ENCODE measurements around the gene TPRKB. TPM values are rescaled to one million over a fixed set of nuclear protein-coding genes. Genes with fewer than 3 reads are reported as not detected.

TPRKB gene
- total and polyA plus RNA-seq, 9 of the 15 experiments (the other 6 are each of a cell fraction or from before 2014, with no cell fraction given) = 55.6 to 250 (median 112) TPM

DNA sequence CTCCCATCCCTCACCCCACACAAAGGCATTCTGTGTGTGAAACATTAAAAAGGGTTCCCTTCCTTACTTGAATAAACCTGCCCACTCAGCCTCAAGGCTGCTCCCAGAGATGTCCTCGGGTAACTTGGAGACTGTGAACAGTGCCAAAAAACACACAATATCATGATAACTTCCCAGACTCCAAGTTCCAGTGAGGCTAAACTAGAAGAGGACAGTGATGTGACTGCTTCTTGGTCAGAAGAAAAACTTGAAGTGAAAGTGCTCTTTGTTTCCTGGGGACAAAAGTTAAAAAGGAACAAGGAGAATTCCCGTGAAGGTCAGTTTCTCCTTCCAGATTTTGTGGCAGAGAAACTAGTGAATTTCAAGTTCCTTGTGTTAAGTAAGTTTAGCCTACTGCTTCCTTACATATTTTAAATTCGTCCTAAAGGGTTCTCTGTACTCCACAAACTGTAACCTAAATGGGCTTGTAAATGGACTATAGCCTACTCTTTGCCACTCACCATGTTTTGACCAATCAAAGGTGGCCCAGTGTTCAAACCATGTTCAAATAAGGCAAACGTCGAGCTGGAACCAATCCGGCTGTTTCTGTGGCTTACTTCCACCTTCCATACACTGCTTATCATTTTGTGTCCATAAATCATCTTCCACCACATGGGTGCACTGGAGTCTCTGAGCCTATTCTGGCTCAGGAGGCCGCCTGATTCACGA, 20.4 kb downstream of the TPRKB start (continued):
- TF ChIP-seq ZNF592 (IDR thresholded peaks at IDR 0.05) = peak; percentile 41; the same call in 1 of the 2 replicates
- no peak for TF ChIP-seq FOXP1 (CRISPR knock-in tag; IDR thresholded peaks at IDR 0.05)
- TF ChIP-seq ZNF197 (CRISPR knock-in tag; IDR thresholded peaks at IDR 0.05; ENCODE audit: low read depth) = no peak
- peak; percentile 39 for TF ChIP-seq FOS (IDR thresholded peaks at IDR 0.05; ENCODE audit: extremely low read depth, insufficient read length)
- TF ChIP-seq YY1 (IDR thresholded peaks at IDR 0.05; ENCODE audit: borderline replicate concordance in 1 of 3, control insufficient read depth in 1 of 3, extremely low read depth in 1 of 3, insufficient read depth in 3 of 3, insufficient read length in 1 of 3, insufficient replicate concordance in 2 of 3, low read depth in 1 of 3, low read length in 2 of 3) = no peak
- TF ChIP-seq, protein P1, sequence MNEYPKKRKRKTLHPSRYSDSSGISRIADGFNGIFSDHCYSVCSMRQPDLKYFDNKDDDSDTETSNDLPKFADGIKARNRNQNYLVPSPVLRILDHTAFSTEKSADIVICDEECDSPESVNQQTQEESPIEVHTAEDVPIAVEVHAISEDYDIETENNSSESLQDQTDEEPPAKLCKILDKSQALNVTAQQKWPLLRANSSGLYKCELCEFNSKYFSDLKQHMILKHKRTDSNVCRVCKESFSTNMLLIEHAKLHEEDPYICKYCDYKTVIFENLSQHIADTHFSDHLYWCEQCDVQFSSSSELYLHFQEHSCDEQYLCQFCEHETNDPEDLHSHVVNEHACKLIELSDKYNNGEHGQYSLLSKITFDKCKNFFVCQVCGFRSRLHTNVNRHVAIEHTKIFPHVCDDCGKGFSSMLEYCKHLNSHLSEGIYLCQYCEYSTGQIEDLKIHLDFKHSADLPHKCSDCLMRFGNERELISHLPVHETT (CRISPR knock-in tag; conservative IDR thresholded peaks at IDR 0.05 in 1 of 2, IDR thresholded peaks at IDR 0.05 in 1 of 2) = peak in 1 of 2 experiments; percentile 55; a peak in 1 of 4 replicates
- TF ChIP-seq RAD21 (CRISPR knock-in tag; conservative IDR thresholded peaks at IDR 0.05 in 1 of 2, IDR thresholded peaks at IDR 0.05 in 1 of 2) = no peak
- TF ChIP-seq MTF1 (CRISPR knock-in tag; IDR thresholded peaks at IDR 0.05; ENCODE audit: borderline replicate concordance) = no peak
- TF ChIP-seq, protein P2, sequence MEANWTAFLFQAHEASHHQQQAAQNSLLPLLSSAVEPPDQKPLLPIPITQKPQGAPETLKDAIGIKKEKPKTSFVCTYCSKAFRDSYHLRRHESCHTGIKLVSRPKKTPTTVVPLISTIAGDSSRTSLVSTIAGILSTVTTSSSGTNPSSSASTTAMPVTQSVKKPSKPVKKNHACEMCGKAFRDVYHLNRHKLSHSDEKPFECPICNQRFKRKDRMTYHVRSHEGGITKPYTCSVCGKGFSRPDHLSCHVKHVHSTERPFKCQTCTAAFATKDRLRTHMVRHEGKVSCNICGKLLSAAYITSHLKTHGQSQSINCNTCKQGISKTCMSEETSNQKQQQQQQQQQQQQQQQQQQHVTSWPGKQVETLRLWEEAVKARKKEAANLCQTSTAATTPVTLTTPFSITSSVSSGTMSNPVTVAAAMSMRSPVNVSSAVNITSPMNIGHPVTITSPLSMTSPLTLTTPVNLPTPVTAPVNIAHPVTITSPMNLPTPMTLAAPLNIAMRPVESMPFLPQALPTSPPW (CRISPR knock-in tag; IDR thresholded peaks at IDR 0.05) = peak; percentile 26; the same call in 1 of the 2 replicates
- TF ChIP-seq, protein P3, sequence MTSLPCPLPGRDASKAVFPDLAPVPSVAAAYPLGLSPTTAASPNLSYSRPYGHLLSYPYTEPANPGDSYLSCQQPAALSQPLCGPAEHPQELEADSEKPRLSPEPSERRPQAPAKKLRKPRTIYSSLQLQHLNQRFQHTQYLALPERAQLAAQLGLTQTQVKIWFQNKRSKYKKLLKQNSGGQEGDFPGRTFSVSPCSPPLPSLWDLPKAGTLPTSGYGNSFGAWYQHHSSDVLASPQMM (CRISPR knock-in tag; IDR thresholded peaks at IDR 0.05) = no peak
- no peak for TF ChIP-seq SRSF9 (IDR thresholded peaks at IDR 0.05; ENCODE audit: borderline replicate concordance, low read depth, low read length)
- TF ChIP-seq, protein P4, sequence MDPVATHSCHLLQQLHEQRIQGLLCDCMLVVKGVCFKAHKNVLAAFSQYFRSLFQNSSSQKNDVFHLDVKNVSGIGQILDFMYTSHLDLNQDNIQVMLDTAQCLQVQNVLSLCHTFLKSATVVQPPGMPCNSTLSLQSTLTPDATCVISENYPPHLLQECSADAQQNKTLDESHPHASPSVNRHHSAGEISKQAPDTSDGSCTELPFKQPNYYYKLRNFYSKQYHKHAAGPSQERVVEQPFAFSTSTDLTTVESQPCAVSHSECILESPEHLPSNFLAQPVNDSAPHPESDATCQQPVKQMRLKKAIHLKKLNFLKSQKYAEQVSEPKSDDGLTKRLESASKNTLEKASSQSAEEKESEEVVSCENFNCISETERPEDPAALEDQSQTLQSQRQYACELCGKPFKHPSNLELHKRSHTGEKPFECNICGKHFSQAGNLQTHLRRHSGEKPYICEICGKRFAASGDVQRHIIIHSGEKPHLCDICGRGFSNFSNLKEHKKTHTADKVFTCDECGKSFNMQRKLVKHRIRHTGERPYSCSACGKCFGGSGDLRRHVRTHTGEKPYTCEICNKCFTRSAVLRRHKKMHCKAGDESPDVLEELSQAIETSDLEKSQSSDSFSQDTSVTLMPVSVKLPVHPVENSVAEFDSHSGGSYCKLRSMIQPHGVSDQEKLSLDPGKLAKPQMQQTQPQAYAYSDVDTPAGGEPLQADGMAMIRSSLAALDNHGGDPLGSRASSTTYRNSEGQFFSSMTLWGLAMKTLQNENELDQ (CRISPR knock-in tag; IDR thresholded peaks at IDR 0.05; ENCODE audit: borderline replicate concordance) = no peak

All from K562 (cell line).